WTC11 (cell line): Measurements from ENCODE around the gene INA. TPM values are rescaled to one million over a fixed set of nuclear protein-coding genes. Genes with fewer than 3 reads are reported as not detected.

ENCODE experiments used
- ATAC-seq: fragments of 200-7000 bp; cut with Tn5 transposase; 2 replicates; pipeline ENCODE4 v1.10.0; 2021; ENCODE audit warnings: mild to moderate bottlenecking, moderate library complexity
- Bru-seq: library from RNA; stranded (reverse); fragments of 400-500 nt; gene quantifications from one replicate; lab custom pipeline; 2021; lab: Mats Ljungman, UMichigan
- CTCF ChIA-PET: fragments of 300-600 bp; sonication (Branson Sonifier 250); formaldehyde crosslinking; loops from one replicate; lab custom pipeline; 2021; ENCODE audit warnings: antibody characterized with exemption; lab: Charles Lee
- POLR2A ChIA-PET: fragments of 350-600 bp; sonication (Branson Sonifier 250); formaldehyde crosslinking; loops from one replicate; lab custom pipeline; 2021; ENCODE audit warnings: antibody characterized with exemption; lab: Charles Lee
- DNase-seq: peaks from one replicate; pipeline ENCODE4 v3.0.0; 2021; ENCODE audit warnings: low spot score
- H3K27ac Mint-ChIP-seq: 2 replicates; pipeline ENCODE4 v1.8.0; 2021; ENCODE audit warnings: mixed read lengths
- H3K27me3 Mint-ChIP-seq: 2 replicates; pipeline ENCODE4 v1.8.0; 2021; ENCODE audit warnings: low read depth, mild to moderate bottlenecking, moderate library complexity, mixed read lengths
- H3K36me3 Mint-ChIP-seq: 2 replicates; pipeline ENCODE4 v1.8.0; 2021; ENCODE audit warnings: mixed read lengths
- H3K4me1 Mint-ChIP-seq: 2 replicates; pipeline ENCODE4 v1.8.0; 2022; ENCODE audit warnings: mixed read lengths
- H3K4me3 Mint-ChIP-seq: 2 replicates; pipeline ENCODE4 v1.8.0; 2021; ENCODE audit warnings: mild to moderate bottlenecking, moderate library complexity, mixed read lengths
- H3K9me3 Mint-ChIP-seq: 2 replicates; pipeline ENCODE4 v1.8.0; 2021; ENCODE audit warnings: mixed read lengths
- AFF4 ChIP-seq: sonication (generic); formaldehyde crosslinking; IDR thresholded peaks from 2 replicates; pipeline ENCODE4 v1.8.1; 2023; ENCODE audit warnings: mild to moderate bottlenecking, missing genetic modification reagents, borderline replicate concordance
- AR ChIP-seq: fragments of 250-450 bp; sonication (Bioruptor Pico); IDR thresholded peaks from 2 replicates; pipeline ENCODE4 v1.9.0; 2021; ENCODE audit warnings: mild to moderate bottlenecking
- CDX4 ChIP-seq: fragments of 250-450 bp; sonication (Bioruptor Pico); IDR thresholded peaks from 2 replicates; pipeline ENCODE4 v1.9.0; 2021; ENCODE audit warnings: moderate library complexity, mild to moderate bottlenecking, inconsistent platforms, borderline replicate concordance
- CREM ChIP-seq: sonication (generic); formaldehyde crosslinking; IDR thresholded peaks from 2 replicates; pipeline ENCODE4 v1.8.1; 2022; ENCODE audit warnings: mild to moderate bottlenecking, missing genetic modification reagents, moderate library complexity
- E2F5 ChIP-seq: sonication (generic); formaldehyde crosslinking; IDR thresholded peaks from 2 replicates; pipeline ENCODE4 v1.8.1; 2022; ENCODE audit warnings: mild to moderate bottlenecking, moderate library complexity, missing genetic modification reagents
- ELF4 ChIP-seq: sonication (generic); formaldehyde crosslinking; IDR thresholded peaks from 2 replicates; pipeline ENCODE4 v1.8.1; 2022; ENCODE audit warnings: low read depth, mild to moderate bottlenecking, moderate library complexity, missing genetic modification reagents
- IRF1 ChIP-seq: sonication (generic); formaldehyde crosslinking; IDR thresholded peaks from 2 replicates; pipeline ENCODE4 v1.8.0; 2023; ENCODE audit warnings: missing genetic modification reagents
- MAX ChIP-seq: sonication (generic); formaldehyde crosslinking; IDR thresholded peaks from 2 replicates; pipeline ENCODE4 v1.8.0; 2022; ENCODE audit warnings: mild to moderate bottlenecking, missing genetic modification reagents
- MYBL2 ChIP-seq: sonication (generic); formaldehyde crosslinking; IDR thresholded peaks from 2 replicates; pipeline ENCODE4 v1.8.1; 2023; ENCODE audit warnings: mild to moderate bottlenecking, moderate library complexity, missing genetic modification reagents
- NR1H2 ChIP-seq: sonication (generic); formaldehyde crosslinking; IDR thresholded peaks from 2 replicates; pipeline ENCODE4 v1.9.0; 2021; ENCODE audit warnings: mild to moderate bottlenecking, moderate library complexity, missing genetic modification reagents
- NR2C2 ChIP-seq: sonication (generic); formaldehyde crosslinking; IDR thresholded peaks from 2 replicates; pipeline ENCODE4 v1.8.0; 2022; ENCODE audit warnings: mild to moderate bottlenecking, missing genetic modification reagents
- NR3C1 ChIP-seq: sonication (generic); formaldehyde crosslinking; conservative IDR thresholded peaks from 2 replicates; pipeline ENCODE4 v1.8.1; 2023; ENCODE audit warnings: low read depth, mild to moderate bottlenecking, missing genetic modification reagents
- OVOL2 ChIP-seq: fragments of 250-450 bp; sonication (Bioruptor Pico); IDR thresholded peaks from 2 replicates; pipeline ENCODE4 v1.9.0; 2021; ENCODE audit warnings: mild to moderate bottlenecking, borderline replicate concordance
- PRDM15 ChIP-seq: sonication (generic); formaldehyde crosslinking; IDR thresholded peaks from 2 replicates; pipeline ENCODE4 v1.8.0; 2022; ENCODE audit warnings: missing genetic modification reagents
- SMAD3 ChIP-seq: sonication (generic); formaldehyde crosslinking; IDR thresholded peaks from 2 replicates; pipeline ENCODE4 v1.8.0; 2022; ENCODE audit warnings: missing genetic modification reagents, mild to moderate bottlenecking, borderline replicate concordance
- SOX15 ChIP-seq: fragments of 250-450 bp; sonication (Bioruptor Pico); IDR thresholded peaks from 2 replicates; pipeline ENCODE4 v1.9.0; 2021; ENCODE audit warnings: mild to moderate bottlenecking
- SP1 ChIP-seq: sonication (generic); formaldehyde crosslinking; conservative IDR thresholded peaks from 2 replicates; pipeline ENCODE4 v1.8.1; 2022; ENCODE audit warnings: missing genetic modification reagents
- ZNF232 ChIP-seq: sonication (generic); formaldehyde crosslinking; IDR thresholded peaks from 2 replicates; pipeline ENCODE4 v1.8.0; 2022; ENCODE audit warnings: mild to moderate bottlenecking, missing genetic modification reagents
- ZNF263 ChIP-seq: sonication (generic); formaldehyde crosslinking; IDR thresholded peaks from 2 replicates; pipeline ENCODE4 v1.8.1; 2022; ENCODE audit warnings: low read depth, mild to moderate bottlenecking, moderate library complexity, missing genetic modification reagents
- ZNF317 ChIP-seq: sonication (generic); formaldehyde crosslinking; IDR thresholded peaks from 2 replicates; pipeline ENCODE4 v1.8.1; 2023; ENCODE audit warnings: low read depth, mild to moderate bottlenecking, moderate library complexity, missing genetic modification reagents, borderline replicate concordance
- long read RNA-seq, 3 experiments: library from RNA in 1 of 3; library from capped mRNA in 1 of 3; library from polyadenylated mRNA in 1 of 3; unstranded in 2 of 3; stranded (forward) in 1 of 3; transcript quantifications; one replicate each; pipeline ENCODE4 v2.0.0, GENCODE V29; 2021
- total RNA-seq: library from RNA; stranded (reverse); gene quantifications from 3 replicates; pipeline ENCODE4 v1.2.3, GENCODE V29; 2021

The INA gene
- total RNA-seq, result 16.6 to 20.3 TPM (median 17.3 TPM) in 3 replicates
- Bru-seq, nascent RNA, result percentile 59 among the genes with signal in this experiment
- long read RNA-seq, experiment 1, transcript INA-201 (3 exons, 3,231 nt), result major isoform, 64 of 77 reads
- long read RNA-seq, experiment 1, partial matches to known transcripts, result 3 of 77 reads
- long read RNA-seq, experiment 1, other reads (novel, unspliced or antisense), result 10 of 77 reads
- long read RNA-seq, experiment 2, transcript INA-201 (3 exons, 3,231 nt), result major isoform, 26 of 44 reads
- long read RNA-seq, experiment 2, partial matches to known transcripts, result 16 of 44 reads
- long read RNA-seq, experiment 2, other reads (novel, unspliced or antisense), result 2 of 44 reads
- long read RNA-seq, experiment 3, partial matches to known transcripts, result 1 of 1 reads
- long read RNA-seq, experiment 3, other reads (novel, unspliced or antisense), result 0 of 1 reads

GRCh38 chr10:103276896-103277712 is at the start of gene INA:
TSS of gene INA (plus strand) at chr10:103277138. CDS start at chr10:103277212, 74 bp downstream.
- no peaks in the 10 kb centered on the region for H3K9me3 Mint-ChIP-seq
- ATAC-seq (peak; percentile 52), DNase-seq (peak; percentile 82)
- ChIA-PET CTCF (interaction anchor here (0.7 to 2.7 kb wide), 15 partner anchors 9 to 564 kb away, joined by 3 to 19 read pairs (median 4); partner anchors contain the start of genes CNNM2 and NT5C2), POLR2A (interaction anchor here (0.6 to 1.2 kb wide), 6 partner anchors 9 to 359 kb away, joined by 3 to 4 read pairs (median 3); partner anchors contain the start of gene CNNM2)
- peaks cover 76% of the 10 kb centered on the region for H3K27me3 Mint-ChIP-seq
- H3K4me3 Mint-ChIP-seq, result peak within 1 kb of the TSS; percentile 71
- H3K36me3 Mint-ChIP-seq, result no peaks in the 10 kb centered on the region
- H3K27ac Mint-ChIP-seq, result no peak within 1 kb of the TSS
- H3K4me1 Mint-ChIP-seq, result peaks cover 34% of the 10 kb centered on the region
- TF ChIP-seq CREM (CRISPR knock-in tag) (peak; percentile 66; the same call in 1 of the 2 replicates), ZNF232 (CRISPR knock-in tag) (peak; percentile 92; the same call in 1 of the 2 replicates), NR1H2 (CRISPR knock-in tag) (peak; percentile 10; the same call in 1 of the 2 replicates), ZNF317 (CRISPR knock-in tag) (peak; percentile 37; the same call in 1 of the 2 replicates), SMAD3 (CRISPR knock-in tag) (peak; percentile 91), ZNF263 (CRISPR knock-in tag) (peak; percentile 76), MYBL2 (CRISPR knock-in tag) (peak; percentile 65; the same call in 1 of the 2 replicates), MAX (0 out of 2 replicates have a peak, but pooled peaks have one; percentile 13), NR2C2 (CRISPR knock-in tag) (0 out of 2 replicates have a peak, but pooled peaks have one; percentile 5), AFF4 (CRISPR knock-in tag) (no peak), PRDM15 (CRISPR knock-in tag) (0 out of 2 replicates have a peak, but pooled peaks have one; percentile 31), AR (no peak), CDX4 (CRISPR knock-in tag) (no peak), IRF1 (peak; percentile 80; the same call in 1 of the 2 replicates), ELF4 (CRISPR knock-in tag) (peak; percentile 84; the same call in 1 of the 2 replicates), SP1 (CRISPR knock-in tag) (peak; percentile 25; the same call in 1 of the 2 replicates), E2F5 (CRISPR knock-in tag) (0 out of 2 replicates have a peak, but pooled peaks have one; percentile 82), NR3C1 (CRISPR knock-in tag) (peak; percentile 69; the same call in 1 of the 2 replicates), OVOL2 (CRISPR knock-in tag) (no peak), SOX15 (no peak)
